ENCODE results near the gene CYBC1.

The CYBC1 gene

GRCh38 chr17:82408938-82409318, 41.6 kb downstream of the CYBC1 start:
- no peak for DNase-seq (ENCODE audit: low spot score)

- no peak for DNase-seq (ENCODE audit: low spot score)
Observed at GRCh38 chr17:82408288-82408937, 42.1 kb downstream of the CYBC1 start.

GRCh38 chr17:82407255-82407654, 43.3 kb downstream of the CYBC1 start:
- DNase-seq (ENCODE audit: low spot score): no peak

GRCh38 chr17:82406131-82406671, 44.4 kb downstream of the CYBC1 start:
- no peak for DNase-seq (ENCODE audit: low spot score)

GRCh38 chr17:82405051-82405450, 45.5 kb downstream of the CYBC1 start:
- no peak for DNase-seq (ENCODE audit: low spot score)

GRCh38 chr17:82403662-82404660, 46.6 kb downstream of the CYBC1 start:
- DNase-seq (ENCODE audit: low spot score): no peak

GRCh38 chr17:82402865-82403264, 47.7 kb downstream of the CYBC1 start:
- no peak for DNase-seq (ENCODE audit: low spot score)

- DNase-seq (ENCODE audit: low spot score): no peak
Observed at GRCh38 chr17:82400830-82401229, 49.7 kb downstream of the CYBC1 start.

- DNase-seq (ENCODE audit: low spot score): no peak
Observed at GRCh38 chr17:82400206-82400605, 50.3 kb downstream of the CYBC1 start.

- no peak for DNase-seq (ENCODE audit: low spot score)
Observed at GRCh38 chr17:82399601-82400101, 50.9 kb downstream of the CYBC1 start.

- DNase-seq (ENCODE audit: low spot score): no peak
Observed at GRCh38 chr17:82399041-82399441, 51.5 kb downstream of the CYBC1 start.

GRCh38 chr17:82397449-82398335, 52.9 kb downstream of the CYBC1 start:
- no peak for DNase-seq (ENCODE audit: low spot score)

- peak; percentile 51 for DNase-seq (ENCODE audit: low spot score)
Observed at GRCh38 chr17:82396601-82397435, 53.7 kb downstream of the CYBC1 start.

- DNase-seq (ENCODE audit: low spot score): no peak
Observed at GRCh38 chr17:82394278-82394677, 56.3 kb downstream of the CYBC1 start.

GRCh38 chr17:82392941-82393340, 57.6 kb downstream of the CYBC1 start:
- DNase-seq (ENCODE audit: low spot score): no peak
